Measurements from ENCODE around the gene XBP1. TPM values are rescaled to one million over a fixed set of nuclear protein-coding genes. Genes with fewer than 3 reads are reported as not detected.
A peak's percentile ranks its signal among the peaks of the same experiment; 100 is the strongest.

Gene XBP1
- total and polyA plus RNA-seq, 2 of the 13 experiments (the other 11 are each of a cell fraction or from before 2014, with no cell fraction given) = 416 to 427 TPM

DNA sequence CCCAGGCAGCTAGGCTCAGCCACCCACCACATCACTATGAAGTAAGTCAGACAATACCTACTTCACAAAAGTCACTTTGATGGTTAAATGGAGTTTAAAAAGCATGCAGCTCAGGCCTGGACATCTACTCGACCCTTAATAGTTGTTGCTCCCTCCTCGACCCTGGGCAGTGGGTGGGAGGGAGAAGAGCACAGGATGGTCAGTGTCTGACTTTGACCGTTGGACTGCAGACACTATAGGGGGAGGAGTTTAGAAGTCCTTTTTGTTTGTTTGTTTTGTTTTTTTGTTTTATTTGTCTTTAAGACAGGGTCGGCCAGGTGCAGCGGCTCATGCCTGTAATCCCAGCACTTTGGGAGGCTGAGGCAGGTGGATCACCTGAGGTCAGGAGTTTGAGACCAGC, 38.6 kb upstream of the XBP1 start (continued):
- TF ChIP-seq ZNF737 (CRISPR knock-in tag; IDR thresholded peaks at IDR 0.05; ENCODE audit: borderline replicate concordance) (no peak), SMAD3 (CRISPR knock-in tag; IDR thresholded peaks at IDR 0.05) (no peak), NFYB (CRISPR knock-in tag; IDR thresholded peaks at IDR 0.05) (no peak), HNF4A (CRISPR knock-in tag; IDR thresholded peaks at IDR 0.05) (peak; percentile 31; the same call in 1 of the 2 replicates), HMG20B (CRISPR knock-in tag; conservative IDR thresholded peaks at IDR 0.05) (no peak), GATAD2A (CRISPR knock-in tag; IDR thresholded peaks at IDR 0.05) (peak; percentile 66), MED1 (CRISPR knock-in tag; IDR thresholded peaks at IDR 0.05) (no peak), TARDBP (CRISPR knock-in tag; IDR thresholded peaks at IDR 0.05) (no peak), ZNF253 (CRISPR knock-in tag; IDR thresholded peaks at IDR 0.05; ENCODE audit: borderline replicate concordance) (no peak), AHR (CRISPR knock-in tag; IDR thresholded peaks at IDR 0.05) (no peak), ARNT (IDR thresholded peaks at IDR 0.05) (no peak), ADNP (CRISPR knock-in tag; IDR thresholded peaks at IDR 0.05) (no peak), MLLT10 (CRISPR knock-in tag; IDR thresholded peaks at IDR 0.05) (no peak), DR1 (CRISPR knock-in tag; IDR thresholded peaks at IDR 0.05) (no peak)
- TF ChIP-seq, protein P1, sequence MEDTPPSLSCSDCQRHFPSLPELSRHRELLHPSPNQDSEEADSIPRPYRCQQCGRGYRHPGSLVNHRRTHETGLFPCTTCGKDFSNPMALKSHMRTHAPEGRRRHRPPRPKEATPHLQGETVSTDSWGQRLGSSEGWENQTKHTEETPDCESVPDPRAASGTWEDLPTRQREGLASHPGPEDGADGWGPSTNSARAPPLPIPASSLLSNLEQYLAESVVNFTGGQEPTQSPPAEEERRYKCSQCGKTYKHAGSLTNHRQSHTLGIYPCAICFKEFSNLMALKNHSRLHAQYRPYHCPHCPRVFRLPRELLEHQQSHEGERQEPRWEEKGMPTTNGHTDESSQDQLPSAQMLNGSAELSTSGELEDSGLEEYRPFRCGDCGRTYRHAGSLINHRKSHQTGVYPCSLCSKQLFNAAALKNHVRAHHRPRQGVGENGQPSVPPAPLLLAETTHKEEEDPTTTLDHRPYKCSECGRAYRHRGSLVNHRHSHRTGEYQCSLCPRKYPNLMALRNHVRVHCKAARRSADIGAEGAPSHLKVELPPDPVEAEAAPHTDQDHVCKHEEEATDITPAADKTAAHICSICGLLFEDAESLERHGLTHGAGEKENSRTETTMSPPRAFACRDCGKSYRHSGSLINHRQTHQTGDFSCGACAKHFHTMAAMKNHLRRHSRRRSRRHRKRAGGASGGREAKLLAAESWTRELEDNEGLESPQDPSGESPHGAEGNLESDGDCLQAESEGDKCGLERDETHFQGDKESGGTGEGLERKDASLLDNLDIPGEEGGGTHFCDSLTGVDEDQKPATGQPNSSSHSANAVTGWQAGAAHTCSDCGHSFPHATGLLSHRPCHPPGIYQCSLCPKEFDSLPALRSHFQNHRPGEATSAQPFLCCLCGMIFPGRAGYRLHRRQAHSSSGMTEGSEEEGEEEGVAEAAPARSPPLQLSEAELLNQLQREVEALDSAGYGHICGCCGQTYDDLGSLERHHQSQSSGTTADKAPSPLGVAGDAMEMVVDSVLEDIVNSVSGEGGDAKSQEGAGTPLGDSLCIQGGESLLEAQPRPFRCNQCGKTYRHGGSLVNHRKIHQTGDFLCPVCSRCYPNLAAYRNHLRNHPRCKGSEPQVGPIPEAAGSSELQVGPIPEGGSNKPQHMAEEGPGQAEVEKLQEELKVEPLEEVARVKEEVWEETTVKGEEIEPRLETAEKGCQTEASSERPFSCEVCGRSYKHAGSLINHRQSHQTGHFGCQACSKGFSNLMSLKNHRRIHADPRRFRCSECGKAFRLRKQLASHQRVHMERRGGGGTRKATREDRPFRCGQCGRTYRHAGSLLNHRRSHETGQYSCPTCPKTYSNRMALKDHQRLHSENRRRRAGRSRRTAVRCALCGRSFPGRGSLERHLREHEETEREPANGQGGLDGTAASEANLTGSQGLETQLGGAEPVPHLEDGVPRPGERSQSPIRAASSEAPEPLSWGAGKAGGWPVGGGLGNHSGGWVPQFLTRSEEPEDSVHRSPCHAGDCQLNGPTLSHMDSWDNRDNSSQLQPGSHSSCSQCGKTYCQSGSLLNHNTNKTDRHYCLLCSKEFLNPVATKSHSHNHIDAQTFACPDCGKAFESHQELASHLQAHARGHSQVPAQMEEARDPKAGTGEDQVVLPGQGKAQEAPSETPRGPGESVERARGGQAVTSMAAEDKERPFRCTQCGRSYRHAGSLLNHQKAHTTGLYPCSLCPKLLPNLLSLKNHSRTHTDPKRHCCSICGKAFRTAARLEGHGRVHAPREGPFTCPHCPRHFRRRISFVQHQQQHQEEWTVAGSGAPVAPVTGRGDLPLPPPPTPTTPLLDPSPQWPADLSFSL (CRISPR knock-in tag; IDR thresholded peaks at IDR 0.05) = no peak
- TF ChIP-seq, protein P2, sequence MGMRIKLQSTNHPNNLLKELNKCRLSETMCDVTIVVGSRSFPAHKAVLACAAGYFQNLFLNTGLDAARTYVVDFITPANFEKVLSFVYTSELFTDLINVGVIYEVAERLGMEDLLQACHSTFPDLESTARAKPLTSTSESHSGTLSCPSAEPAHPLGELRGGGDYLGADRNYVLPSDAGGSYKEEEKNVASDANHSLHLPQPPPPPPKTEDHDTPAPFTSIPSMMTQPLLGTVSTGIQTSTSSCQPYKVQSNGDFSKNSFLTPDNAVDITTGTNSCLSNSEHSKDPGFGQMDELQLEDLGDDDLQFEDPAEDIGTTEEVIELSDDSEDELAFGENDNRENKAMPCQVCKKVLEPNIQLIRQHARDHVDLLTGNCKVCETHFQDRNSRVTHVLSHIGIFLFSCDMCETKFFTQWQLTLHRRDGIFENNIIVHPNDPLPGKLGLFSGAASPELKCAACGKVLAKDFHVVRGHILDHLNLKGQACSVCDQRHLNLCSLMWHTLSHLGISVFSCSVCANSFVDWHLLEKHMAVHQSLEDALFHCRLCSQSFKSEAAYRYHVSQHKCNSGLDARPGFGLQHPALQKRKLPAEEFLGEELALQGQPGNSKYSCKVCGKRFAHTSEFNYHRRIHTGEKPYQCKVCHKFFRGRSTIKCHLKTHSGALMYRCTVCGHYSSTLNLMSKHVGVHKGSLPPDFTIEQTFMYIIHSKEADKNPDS (CRISPR knock-in tag; IDR thresholded peaks at IDR 0.05) = no peak
- TF ChIP-seq, protein P3, sequence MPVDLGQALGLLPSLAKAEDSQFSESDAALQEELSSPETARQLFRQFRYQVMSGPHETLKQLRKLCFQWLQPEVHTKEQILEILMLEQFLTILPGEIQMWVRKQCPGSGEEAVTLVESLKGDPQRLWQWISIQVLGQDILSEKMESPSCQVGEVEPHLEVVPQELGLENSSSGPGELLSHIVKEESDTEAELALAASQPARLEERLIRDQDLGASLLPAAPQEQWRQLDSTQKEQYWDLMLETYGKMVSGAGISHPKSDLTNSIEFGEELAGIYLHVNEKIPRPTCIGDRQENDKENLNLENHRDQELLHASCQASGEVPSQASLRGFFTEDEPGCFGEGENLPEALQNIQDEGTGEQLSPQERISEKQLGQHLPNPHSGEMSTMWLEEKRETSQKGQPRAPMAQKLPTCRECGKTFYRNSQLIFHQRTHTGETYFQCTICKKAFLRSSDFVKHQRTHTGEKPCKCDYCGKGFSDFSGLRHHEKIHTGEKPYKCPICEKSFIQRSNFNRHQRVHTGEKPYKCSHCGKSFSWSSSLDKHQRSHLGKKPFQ (CRISPR knock-in tag; IDR thresholded peaks at IDR 0.05; ENCODE audit: insufficient replicate concordance) = no peak
- TF ChIP-seq, protein P4, sequence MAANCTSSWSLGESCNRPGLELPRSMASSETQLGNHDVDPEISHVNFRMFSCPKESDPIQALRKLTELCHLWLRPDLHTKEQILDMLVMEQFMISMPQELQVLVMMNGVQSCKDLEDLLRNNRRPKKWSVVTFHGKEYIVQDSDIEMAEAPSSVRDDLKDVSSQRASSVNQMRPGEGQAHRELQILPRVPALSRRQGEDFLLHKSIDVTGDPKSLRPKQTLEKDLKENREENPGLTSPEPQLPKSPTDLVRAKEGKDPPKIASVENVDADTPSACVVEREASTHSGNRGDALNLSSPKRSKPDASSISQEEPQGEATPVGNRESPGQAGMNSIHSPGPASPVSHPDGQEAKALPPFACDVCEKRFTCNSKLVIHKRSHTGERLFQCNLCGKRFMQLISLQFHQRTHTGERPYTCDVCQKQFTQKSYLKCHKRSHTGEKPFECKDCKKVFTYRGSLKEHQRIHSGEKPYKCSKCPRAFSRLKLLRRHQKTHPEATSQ (CRISPR knock-in tag; IDR thresholded peaks at IDR 0.05; ENCODE audit: borderline replicate concordance) = no peak
- TF ChIP-seq, protein P5, sequence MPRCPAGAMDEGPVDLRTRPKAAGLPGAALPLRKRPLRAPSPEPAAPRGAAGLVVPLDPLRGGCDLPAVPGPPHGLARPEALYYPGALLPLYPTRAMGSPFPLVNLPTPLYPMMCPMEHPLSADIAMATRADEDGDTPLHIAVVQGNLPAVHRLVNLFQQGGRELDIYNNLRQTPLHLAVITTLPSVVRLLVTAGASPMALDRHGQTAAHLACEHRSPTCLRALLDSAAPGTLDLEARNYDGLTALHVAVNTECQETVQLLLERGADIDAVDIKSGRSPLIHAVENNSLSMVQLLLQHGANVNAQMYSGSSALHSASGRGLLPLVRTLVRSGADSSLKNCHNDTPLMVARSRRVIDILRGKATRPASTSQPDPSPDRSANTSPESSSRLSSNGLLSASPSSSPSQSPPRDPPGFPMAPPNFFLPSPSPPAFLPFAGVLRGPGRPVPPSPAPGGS (CRISPR knock-in tag; IDR thresholded peaks at IDR 0.05) = no peak

All from HepG2 (cell line).